Stimulated activated CD8-positive, alpha-beta memory T cell treated with anti-CD3 and anti-CD28 coated beads, Interleukin-15, amount 100 ng/mL, for 4 hours (primary cell): ENCODE data around the gene HKDC1.

Experiments
- DNase-seq, 2 donors: peaks; one replicate each; pipeline ENCODE4 v3.0.0-alpha.2; 2020; ENCODE audit warnings: low read depth in 2 of 2

The HKDC1 gene

DNA sequence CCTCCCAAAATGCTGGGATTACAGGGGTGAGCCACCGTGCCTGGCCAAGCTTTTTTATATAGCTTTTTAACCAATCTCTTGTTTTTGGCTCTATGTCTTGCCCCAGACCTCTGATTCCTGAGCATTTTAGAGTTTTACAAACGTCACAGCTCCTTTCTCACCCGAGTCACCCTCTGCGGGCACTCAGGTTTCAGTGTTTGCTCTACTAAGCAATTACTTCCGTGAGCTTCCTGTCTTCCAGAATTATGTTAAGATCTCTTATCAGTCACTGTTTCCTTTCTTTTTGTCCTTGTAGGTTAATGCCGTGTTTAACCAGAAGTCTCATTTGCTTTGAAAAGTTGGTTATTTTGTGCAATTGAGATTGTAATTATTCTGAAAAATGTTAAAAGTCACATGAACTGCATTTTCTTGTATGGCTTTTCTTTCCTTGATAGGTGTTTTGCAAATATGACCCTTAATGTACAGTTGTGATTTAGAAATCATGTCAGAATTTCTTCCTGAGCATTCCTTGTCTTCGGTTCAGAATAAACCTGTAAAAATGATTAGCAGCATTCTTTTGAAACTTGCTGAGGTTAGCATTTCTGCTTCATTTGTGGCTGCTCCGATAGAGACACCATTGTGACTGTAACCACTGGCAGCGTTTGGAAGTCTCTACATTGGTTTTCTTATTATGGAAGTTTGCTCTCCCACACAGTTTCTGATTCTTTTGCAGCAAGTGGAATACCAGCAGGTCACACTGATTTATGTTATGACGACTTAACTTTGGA is 4.5 kb upstream of the HKDC1 start:
- DNase-seq = no peak

DNA sequence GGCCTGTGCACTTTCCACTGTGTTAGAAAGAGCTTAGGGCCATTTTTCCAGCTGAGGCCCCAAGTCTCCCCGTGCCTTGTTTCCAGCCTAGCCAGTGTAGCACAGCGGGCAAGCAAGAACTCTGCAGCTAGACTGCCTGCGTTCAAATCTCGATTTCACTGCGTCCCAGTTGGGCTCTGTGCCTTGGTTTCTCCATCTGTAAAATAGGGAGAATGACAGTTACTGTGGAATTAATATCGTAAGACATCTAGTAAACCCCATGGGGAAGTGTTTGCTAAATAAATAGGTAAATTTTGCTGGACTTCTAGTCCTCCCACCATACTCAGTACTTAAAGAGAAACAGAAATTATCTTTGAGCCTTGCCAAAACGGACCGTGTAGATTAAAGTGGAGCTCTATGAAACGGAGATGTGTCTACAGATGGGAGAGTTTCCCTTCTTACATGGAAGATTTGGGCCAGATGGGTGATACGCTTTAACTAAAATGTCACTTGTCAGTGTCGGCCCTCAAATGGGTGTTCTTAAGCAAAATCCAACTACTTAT is 3.5 kb upstream of the HKDC1 start:
- DNase-seq = no peak

DNA sequence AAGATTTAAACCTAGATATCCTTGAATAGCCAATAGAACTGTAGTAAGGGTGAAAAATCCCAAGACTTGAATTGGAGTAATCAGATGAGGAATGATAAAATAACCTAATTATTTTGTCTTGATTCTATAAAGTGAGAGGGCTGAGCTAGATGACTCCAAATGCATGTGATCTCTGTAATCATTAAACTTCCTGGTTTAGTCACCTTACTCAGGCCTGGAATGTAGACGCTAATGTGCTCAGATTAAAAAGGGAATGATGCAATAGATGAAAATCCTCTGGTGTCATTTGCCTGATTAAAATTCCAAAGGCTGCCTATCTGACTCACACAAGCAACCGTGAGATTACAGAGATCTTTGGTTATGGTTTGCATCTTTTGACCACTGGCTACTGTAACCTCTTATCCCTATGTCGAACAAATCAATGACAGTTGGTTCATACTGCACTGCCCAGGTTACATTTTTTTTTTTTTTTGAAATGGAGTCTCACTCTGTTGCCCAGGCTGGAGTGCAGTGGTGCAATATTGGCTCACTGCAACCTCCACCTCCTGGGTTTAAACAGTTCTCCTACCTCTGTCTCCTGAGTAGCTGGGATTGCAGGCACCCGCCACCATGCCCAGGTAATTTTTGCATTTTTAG is 2.9 kb upstream of the HKDC1 start:
- DNase-seq = no peak

DNA sequence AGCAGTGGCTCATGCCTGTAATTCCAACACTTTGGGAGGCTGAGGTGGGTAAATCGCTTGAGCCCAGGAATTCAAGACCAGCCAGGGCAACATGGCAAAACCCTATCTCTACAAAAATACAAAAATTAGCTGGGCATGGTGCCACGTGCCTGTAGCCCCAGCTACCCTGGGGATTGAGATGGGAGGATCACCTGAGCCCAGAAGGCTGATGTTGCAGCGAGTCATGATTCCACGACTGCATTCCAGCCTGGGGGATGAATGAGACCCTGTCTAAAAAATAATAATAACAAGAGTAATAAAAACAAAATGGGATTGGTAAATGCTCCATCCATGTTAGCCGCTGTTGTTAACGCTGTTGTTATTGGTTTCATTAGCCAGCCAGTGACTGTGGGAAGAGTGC is 1.3 kb upstream of the HKDC1 start:
- no peak for DNase-seq

DNA sequence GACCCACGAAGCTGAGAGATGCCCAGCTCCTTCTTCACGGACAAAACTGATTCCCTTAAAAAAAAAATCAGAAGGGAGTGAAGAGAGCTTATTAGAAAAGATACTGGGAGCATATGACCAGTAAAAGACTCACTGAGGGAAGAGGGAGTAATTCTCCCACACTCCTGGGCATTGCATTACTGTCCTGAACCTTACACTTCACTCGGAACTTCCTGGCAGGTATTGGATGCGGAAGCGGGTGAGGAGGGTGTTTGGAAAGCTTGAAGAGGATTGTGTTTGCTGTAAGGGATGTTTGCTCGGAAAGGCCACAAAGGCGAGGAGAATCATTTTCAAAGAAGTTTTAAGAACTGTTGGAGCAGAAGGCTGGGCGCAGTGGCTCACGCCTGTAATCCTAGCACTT is 375 bp downstream of the HKDC1 start:
- DNase-seq = no peak

DNA sequence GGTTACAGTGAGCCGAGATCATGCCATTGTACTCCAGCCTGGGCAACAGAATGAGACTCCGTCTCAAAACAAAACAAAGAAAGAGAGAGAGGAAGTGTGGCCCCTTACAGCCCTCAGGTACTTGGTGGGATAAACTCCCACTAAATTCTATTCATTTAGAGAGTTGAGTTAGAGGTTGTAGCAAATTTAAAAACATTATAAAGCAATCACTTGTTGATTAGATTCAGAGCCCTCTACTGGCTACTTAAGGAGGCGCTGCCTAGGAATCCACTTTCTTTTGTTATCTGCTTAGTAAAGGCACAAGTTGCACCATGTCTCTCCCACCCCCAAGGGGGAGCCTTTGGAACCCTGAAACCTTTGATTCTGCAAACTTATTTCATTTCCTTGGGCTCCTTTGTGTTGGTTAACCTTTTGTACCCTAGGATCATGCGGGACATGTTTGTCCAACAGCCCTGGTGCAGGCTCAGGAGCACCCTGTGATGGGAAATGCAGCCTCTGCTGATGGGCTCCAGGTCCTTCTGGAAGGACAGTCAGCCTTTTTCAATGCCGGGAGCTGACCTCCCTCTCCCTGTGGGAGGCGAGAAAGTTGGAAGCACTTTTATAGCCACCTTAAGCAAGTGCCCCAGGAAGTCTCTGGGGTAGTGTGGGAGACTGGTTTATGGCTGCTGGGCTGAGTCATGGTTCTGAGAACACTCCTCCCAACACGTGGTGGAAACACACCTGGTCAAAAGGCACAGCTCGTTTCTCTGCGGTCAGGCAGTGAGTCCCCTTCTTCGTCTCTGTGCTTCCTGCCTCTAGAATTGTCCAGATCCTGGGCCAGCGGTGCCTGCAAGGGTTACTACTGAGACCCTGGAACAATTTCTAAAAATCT is 2.3 kb downstream of the HKDC1 start:
- peak; percentile 55 to 66 for DNase-seq

DNA sequence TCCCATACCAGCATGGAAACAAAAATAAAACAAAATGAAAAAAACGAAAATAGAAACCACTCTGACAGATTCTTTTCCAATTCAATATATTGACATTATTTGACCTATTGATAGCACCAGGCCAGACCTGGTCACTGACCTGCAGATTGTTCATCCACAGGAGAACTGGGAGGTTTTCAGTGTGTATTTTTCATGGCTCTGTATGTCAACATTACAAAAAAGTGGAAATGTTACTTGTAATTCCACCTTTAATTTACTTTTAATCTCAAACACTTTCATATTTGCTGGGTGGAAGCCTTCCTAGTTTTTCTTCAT is 2.9 kb downstream of the HKDC1 start:
- DNase-seq = no peak

DNA sequence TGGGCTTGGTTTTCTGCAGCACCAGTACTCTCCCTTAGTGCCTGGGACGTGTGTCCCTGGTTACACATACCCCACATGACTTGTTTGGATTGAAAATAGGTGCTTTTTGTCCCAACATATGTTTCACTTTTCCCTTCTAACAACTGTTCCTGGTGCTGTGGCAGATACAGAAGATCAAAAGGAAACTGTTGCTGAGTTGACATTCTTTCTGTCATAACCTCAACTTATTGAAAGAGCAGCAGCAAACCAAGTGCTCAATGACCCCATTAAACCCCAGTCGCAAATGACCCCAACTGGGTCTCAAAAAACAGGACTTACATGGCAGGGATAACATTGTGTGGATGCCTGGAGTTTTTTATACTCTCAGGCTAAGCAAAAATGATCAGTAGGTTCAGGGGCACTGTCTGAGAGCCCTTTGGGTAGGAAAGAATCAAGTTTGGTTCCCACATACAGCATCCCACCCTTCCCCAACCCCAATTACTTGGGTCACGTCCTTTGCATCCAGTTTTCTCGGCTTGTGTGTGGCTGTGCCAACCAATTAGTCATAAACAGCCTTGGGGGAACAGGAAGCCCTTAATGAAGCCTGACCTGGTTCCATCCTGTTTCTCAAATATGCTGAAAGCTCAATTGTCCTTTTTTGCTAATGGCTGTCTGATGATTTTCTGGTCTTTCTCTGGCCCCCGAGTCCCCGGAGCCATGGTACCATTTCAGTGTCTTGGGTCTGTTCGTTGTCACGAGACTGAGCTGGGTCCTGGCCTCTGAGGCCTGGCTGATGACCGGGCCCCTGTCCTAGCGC is 4.9 kb downstream of the HKDC1 start:
- no peak for DNase-seq

DNA sequence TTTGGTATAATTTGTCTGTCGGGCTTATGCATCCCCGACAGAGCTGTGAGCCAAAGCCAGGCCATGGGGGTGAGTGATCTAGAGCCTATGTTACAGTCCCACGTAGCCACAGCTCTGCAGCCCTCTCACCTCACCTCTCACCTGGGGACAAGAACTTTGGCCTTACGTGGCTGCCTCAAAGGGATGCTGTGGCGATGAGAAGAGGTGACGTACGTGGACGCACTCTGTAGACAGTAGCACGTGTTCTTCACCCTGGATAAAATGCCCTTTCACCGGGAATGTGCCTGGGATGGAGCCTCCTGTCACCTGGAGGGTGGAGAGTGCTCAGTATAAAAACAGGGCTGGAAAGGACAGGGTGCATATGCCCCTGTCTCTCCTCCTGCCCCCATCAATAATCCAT is 5.5 kb downstream of the HKDC1 start:
- DNase-seq = no peak

DNA sequence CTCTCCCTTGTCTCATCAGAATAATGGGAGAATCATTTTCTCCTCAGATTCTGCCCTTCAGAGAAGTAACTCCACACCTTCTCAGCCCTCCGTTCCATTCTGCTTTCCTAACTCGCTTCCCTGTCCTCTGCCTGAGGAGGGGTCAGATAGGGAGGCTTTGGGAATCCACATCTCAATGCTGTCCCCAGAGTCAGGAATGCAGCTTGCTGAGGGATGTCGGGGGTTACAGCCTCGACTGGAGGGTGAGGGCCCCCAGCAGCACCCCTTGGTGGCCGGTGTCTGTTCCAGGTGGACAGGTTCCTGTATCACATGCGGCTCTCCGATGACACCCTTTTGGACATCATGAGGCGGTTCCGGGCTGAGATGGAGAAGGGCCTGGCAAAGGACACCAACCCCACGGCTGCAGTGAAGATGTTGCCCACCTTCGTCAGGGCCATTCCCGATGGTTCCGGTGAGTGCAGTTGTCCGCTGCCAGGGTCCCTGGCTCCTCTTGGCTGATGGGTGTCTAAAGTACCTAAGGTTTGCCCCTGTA is 6.9 kb downstream of the HKDC1 start:
- no peak for DNase-seq

DNA sequence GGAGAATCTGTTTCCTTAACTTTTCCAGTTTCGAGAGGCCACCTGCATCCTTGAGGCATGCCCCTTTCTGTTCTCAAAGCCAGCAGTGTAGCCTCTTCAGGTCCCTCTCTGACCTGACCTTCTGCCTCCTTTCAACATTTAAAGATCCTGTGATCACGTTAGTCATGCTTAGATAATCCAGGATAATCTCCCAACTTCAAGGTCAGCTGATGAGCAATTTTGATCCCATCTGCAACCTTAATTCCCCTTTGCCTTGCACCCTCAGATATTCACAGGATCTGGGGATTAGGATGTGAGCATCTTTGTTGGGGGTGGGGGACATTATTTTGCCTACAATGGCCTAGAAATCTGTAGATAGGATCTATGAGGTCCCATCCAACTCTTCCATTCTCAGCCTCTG is 8.0 kb downstream of the HKDC1 start:
- no peak for DNase-seq

DNA sequence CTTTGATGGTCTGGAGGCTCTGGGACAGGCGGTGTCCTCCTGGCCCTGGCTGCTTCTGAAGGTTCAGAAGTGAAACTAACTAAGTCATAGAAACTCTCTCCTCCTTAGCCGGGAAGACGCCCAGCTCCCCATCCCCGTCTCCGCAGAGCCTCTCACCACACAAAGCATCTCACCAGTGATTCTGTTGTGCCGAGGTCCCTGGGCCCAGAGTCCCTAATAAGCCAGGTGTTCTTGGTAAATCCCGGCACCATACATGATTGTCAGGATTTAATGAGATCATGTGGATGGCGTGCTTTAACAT is 9.4 kb downstream of the HKDC1 start:
- DNase-seq = no peak

DNA sequence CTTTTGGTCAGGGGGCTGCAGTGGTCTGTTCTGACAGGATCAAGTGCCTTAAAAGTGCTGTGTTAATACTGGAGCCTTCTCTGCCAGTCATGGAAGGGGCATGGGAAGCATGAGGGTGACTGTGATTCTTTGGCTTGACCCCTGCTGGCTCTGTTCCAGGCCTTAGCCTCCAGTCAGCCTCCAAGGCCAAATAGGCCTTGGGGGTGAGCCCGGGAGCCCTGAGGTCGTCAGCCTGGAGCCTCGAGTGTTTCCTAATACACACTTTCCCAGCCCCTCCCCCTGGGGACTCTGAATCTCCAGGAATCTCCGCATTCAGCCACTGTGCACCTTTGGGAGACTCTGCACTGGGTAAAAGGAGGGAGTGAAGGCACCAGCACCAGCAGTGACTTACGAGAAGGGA is 10.0 kb downstream of the HKDC1 start:
- no peak for DNase-seq

DNA sequence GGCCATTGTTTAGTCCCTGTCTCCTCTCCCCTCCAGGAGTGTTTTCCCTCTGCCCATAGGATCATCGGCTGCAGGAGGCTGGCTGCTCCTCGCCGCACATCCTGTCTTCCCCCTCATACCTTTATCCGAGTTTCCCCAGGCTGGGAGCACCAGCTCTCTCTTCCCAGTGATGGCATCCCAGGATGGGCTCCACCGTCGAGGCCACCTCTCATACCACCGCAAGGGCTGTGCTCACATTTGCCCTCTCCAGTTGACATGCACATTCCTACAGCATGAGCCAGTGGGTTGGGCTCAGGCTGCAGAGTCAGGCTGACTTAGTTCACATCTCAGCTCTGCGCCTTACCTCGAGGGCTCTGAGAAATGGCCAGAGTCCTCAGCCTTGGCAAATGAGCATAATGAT is 12.1 kb downstream of the HKDC1 start:
- DNase-seq = no peak

DNA sequence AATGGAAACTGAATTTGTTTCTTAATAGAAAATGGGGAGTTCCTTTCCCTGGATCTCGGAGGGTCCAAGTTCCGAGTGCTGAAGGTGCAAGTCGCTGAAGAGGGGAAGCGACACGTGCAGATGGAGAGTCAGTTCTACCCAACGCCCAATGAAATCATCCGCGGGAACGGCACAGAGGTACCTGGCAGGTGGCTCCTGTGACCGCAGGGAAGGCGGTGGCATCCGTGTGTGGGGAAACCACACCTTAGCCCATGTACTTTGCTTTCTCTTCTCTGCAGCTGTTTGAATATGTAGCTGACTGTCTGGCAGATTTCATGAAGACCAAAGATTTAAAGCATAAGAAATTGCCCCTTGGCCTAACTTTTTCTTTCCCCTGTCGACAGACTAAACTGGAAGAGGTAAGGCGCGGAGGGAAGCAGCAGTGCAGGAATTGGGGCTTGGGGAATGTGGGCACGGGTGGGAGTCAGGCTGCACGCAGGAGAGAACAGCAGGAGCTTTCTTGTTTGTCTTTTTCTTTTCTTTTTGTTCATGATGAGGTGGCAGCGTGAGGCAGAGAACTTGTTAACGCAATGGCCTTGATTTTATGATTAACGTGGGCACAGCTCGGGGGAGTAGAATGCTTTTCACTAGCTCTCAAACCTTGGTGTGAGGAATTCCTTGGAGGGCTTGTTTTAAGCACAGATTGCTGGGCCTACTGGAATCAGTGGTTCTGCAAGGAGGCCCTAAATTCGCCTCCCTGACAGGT is 12.8 kb downstream of the HKDC1 start:
- DNase-seq = no peak

DNA sequence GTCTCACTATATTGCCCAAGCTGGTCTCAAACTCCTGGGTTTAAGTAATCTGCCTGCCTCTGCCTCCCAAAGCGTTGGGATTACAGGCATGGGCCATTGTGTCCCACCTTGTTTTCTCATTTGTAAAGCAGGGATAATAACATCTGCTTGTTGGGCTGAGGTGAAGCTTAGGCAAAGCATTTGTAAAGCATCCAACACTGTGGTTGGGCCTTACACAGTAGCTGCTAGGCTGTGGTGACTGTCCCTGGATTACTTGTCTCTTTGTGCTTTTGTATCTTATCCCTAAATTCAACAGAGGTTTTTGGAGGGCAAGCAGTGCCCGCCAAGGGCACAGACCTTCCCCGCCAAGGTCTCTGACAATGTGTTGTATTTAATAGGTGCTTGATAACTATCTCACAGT is 14.3 kb downstream of the HKDC1 start:
- no peak for DNase-seq

DNA sequence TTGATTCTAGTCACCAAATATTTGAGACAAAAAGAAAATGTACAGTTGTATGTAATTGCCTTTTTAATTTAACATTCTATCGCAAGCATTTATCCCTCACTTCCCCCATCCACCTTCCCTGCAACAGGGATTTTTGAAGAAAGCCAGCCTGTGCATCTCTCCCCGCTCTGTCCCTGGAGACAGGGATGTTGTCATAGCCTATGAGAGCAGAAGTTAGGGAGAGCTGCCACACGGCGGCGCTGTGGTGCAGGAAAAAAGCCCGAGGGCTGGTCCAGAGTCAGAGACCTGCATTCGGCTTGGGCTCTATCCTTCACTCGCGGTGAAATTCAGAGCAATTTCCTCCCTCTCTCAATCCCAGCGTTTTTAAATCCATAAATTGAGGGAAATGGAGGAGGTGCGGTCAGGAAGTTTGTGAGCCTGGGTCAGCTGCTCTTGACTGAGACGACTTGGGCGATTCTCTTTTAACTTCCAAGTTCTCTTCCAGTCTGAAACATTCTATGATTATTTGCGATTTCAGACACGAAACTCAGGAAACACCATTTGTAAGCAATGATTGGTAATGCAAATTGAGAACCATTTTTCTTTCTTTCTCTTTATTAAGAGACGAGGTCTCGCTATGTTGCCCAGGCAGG is 17.5 kb downstream of the HKDC1 start:
- DNase-seq = peak; percentile 62 to 72

DNA sequence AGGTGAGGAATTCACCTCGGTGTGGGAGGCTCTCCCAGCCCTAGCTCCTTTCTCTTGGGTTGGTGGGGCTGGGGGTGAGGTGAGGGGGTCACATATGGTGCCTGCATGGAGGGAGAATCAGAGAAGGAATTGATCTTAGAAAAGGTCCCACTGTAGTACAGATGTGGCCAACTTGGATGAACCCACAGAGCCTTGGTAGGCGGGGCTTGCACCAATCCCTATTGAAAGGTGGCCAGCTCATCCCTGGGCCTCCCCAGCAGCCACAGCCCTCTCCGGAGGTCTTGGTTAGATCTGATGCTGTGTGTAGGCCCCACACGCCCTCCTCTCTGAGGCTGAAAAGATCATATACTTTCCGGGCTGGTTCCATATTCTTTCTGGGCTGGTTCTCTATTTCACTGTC is 19.0 kb downstream of the HKDC1 start:
- no peak for DNase-seq

DNA sequence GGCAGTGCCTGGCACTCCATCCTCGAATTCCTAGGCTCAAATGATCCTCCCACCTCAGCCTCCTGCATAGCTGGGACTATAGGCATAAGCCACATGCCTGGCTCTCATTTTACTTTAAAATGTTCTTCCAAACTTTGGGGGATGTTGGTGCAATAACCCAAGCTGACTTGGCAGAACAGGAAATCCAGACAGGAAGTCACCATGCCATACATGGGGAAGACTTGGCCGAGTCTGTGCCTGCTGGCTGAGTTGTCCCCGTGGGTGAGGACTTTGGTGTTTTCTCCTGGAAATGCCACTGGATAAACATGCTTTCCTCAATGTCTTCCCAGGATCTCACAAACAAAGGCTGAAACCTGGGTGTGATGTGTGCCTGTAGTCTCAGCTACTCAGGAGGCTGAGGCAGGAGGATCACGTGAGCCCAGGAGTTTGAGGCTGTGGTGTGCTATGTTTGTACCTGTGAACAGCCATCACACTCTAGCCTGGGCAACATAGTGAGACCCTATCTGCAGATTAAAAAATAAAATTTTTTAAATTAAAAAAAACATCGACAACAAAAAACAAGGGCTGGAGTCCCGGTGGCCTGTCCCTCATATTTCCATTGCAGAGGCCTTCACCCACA is 19.8 kb downstream of the HKDC1 start:
- DNase-seq = no peak

DNA sequence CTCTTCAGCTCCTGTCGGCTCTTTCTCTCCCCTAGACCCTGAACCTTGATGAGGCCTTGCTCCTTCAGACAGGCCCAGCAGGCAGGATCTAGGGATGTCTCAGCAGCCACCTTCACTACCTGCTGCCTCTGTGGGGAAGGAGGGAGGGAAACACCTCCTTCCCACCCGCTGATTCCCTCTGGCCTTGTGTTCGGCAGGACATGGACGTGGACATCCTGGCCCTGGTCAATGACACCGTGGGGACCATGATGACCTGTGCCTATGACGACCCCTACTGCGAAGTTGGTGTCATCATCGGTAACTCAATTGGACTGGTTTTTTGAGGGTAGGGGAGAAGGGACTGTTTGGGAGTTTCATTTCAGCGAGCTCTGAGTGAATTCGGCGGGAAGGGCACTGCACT is 20.3 kb downstream of the HKDC1 start:
- no peak for DNase-seq
